Upper lobe of left lung (tissue), 4 donors: ENCODE results near the gene TPSG1.

Experiments
- CTCF ChIP-seq, 6 experiments: fragments of 450-650 bp in 4 of 6; fragments of 200-600 bp in 2 of 6; sonication (generic) in 2 of 6; IDR thresholded peaks; one replicate each; pipeline ENCODE4 v1.5.1; 2016 to 2019; ENCODE audit warnings: antibody characterized with exemption in 6 of 6
- EP300 ChIP-seq, 4 donors: sonication (generic); formaldehyde crosslinking; IDR thresholded peaks; one replicate each; pipeline ENCODE4 v1.5.1; 2017; ENCODE audit warnings: antibody characterized with exemption in 4 of 4, control low read depth in 2 of 4
- POLR2A ChIP-seq, 4 donors: fragments of 450-650 bp; IDR thresholded peaks; one replicate each; pipeline ENCODE4 v1.5.1; 2016 to 2017; ENCODE audit warnings: antibody characterized with exemption in 4 of 4, mild to moderate bottlenecking in 2 of 4
- POLR2AphosphoS5 ChIP-seq, 2 donors: sonication (generic); formaldehyde crosslinking; IDR thresholded peaks; one replicate each; pipeline ENCODE4 v1.5.1; 2017; ENCODE audit warnings: antibody characterized with exemption in 2 of 2

GRCh38 chr16:1262210-1262845 is 37.3 kb upstream of the TPSG1 start:
- TF ChIP-seq POLR2A (IDR thresholded peaks at IDR 0.05) (no peak), CTCF (IDR thresholded peaks at IDR 0.05) (no peak), EP300 (IDR thresholded peaks at IDR 0.05) (no peak), POLR2AphosphoS5 (IDR thresholded peaks at IDR 0.05) (no peak)
